ENCODE results near the gene SCP2.

Gene SCP2

DNA sequence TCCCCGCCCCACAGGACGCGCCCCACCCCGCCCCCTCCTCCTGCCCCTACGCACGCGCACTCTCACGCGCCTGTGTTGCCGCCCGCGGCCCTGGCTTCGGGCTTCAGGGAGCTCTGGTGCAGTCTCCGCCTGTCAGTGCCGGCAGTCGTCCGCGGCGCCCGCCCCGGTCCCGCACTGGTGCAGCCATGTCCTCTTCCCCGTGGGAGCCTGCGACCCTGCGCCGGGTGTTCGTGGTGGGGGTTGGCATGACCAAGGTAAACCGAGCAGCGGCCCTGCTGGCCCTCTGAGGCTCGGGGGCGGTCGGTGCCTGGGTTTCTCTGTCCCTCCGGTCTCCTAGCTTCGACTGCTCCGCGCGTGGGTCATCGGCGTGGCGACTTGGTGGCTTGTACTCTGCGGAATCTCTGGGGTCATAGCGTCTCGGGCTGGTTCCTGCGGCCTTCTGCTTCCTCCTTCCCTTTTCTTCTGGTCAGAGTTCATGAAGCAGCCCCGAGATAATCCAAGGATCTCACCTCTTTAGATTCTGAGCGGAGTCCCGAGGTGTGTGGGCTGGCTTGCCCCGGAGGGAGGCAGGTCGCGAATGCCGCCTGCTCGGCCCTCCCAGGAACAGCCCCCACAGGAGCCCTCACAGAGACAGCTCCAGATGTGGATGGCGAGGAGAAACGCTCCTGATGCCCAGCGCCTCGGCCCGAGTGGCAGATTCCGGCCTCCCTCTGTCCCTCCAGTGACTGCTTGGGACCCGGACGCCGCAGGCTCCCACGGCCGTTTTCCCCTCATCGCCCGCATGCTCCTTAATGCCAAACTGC is at the start of gene SCP2:
Gene SCP2 (plus strand): TSS at position 65 of the 803 bp plus-strand sequence. CDS start 121 bp downstream, at position 186.
- DNase-seq (ENCODE audit: low spot score): peak; percentile 89
- no peak for TF ChIP-seq CTCF (IDR thresholded peaks at IDR 0.05; ENCODE audit: extremely low read depth, missing control alignments)

DNA sequence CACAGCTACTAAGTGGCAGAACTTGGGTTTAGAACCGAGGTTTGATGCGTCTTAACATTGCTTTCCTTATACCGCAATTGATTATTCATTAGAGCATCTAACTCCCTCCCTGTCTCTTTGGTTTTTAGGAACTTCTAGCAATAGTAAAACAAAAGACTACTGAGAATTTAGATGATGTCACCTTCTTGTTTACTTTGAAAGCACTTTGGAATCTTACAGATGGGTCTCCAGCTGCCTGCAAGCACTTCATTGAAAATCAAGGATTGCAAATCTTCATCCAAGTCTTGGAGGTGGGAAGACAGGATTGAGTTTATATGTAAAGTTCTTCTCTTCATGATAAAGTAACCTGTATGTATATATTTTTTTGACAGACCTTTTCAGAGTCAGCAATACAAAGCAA is 49.5 kb upstream of the SCP2 start:
- no peak for DNase-seq (ENCODE audit: low spot score)
- no peak for TF ChIP-seq CTCF (IDR thresholded peaks at IDR 0.05; ENCODE audit: extremely low read depth, missing control alignments)

DNA sequence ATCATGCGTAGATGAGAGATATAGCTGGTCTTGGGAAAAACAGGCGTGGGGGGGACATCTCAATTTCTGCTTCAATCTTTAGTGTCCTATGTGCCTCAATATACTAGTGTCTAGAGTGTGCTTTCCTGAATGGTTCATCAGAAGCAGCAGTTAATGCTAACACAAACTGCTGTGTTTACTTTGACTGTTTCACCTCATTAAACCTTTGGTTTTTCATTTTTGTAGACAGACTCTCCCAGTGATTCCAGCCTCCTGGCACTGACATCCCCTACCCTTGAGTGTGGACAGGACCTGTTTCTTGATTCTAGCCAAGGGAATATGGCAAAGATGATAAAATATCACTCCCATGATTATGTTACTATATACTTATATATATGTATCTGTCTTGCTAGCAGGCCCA is 46.9 kb upstream of the SCP2 start:
- no peak for DNase-seq (ENCODE audit: low spot score)
- TF ChIP-seq CTCF (IDR thresholded peaks at IDR 0.05; ENCODE audit: extremely low read depth, missing control alignments): no peak

GRCh38 chr1:52887483-52887882 is 39.6 kb upstream of the SCP2 start:
- TF ChIP-seq CTCF (IDR thresholded peaks at IDR 0.05; ENCODE audit: extremely low read depth, missing control alignments): no peak
- no peak for DNase-seq (ENCODE audit: low spot score)

GRCh38 chr1:52892424-52893215 is 34.5 kb upstream of the SCP2 start:
- no peak for DNase-seq (ENCODE audit: low spot score)
- no peak for TF ChIP-seq CTCF (IDR thresholded peaks at IDR 0.05; ENCODE audit: extremely low read depth, missing control alignments)

DNA sequence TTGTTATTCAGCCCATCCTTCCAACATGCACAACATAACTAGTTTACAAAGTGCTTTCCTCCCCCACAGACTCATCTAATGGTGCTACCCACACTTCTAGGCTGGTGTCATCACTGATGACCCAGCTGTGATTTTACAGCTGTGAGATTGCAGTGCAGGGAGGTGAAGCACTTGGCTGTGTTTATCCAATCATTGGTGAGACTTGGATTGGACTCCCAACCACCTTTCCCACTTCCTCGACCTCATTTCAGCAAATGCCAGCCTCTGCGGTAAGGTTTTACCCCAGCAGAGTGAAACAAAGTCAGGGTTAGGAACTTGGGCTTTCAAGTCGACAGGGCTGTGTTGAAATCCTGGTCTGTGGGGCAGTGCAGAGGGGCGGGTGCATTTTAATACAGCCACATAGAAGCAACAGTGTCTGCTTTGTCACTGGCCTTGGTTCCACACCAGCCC is 27.6 kb upstream of the SCP2 start:
- no peak for DNase-seq (ENCODE audit: low spot score)
- no peak for TF ChIP-seq CTCF (IDR thresholded peaks at IDR 0.05; ENCODE audit: extremely low read depth, missing control alignments)

DNA sequence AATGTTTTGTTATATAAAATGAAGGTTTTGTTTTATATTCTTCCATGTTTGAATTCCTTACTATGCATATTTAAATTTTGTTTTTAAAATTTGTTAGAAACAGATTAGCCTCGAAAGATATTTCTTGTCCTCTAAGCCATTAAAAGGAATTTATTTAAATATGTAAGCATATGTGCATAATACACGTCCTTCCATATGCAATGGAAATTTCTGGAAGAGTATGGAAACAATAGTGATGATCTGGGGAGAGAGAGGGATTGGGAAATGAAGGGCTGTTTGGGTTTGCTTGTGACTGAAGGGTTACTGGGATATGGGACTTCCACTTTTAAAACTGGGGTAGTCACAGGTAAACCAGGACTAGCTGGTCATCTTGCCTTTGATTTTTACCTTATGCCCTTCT is 26.7 kb upstream of the SCP2 start:
- DNase-seq (ENCODE audit: low spot score): no peak
- TF ChIP-seq CTCF (IDR thresholded peaks at IDR 0.05; ENCODE audit: extremely low read depth, missing control alignments): no peak
